IPS-18a (cell line): Measurements from ENCODE around the gene ASPSCR1.

Source experiments
- H3K27ac ChIP-seq: one replicate; pipeline ENCODE4 v1.5.1; 2013; ENCODE audit warnings: low read length
- H3K27me3 ChIP-seq: one replicate; pipeline ENCODE4 v1.6.1; 2013; ENCODE audit warnings: mild to moderate bottlenecking, low read length; ENCODE audit not compliant: control insufficient read depth, insufficient read depth
- H3K36me3 ChIP-seq: one replicate; pipeline ENCODE4 v1.6.1; 2013; ENCODE audit warnings: low read depth, low read length; ENCODE audit not compliant: control insufficient read depth
- H3K4me1 ChIP-seq: one replicate; pipeline ENCODE4 v1.6.1; 2013; ENCODE audit warnings: low read depth, low read length; ENCODE audit not compliant: control insufficient read depth
- H3K4me3 ChIP-seq: one replicate; pipeline ENCODE4 v1.5.1; 2013; ENCODE audit warnings: low read length
- H3K9ac ChIP-seq: one replicate; pipeline ENCODE4 v1.6.1; 2013; ENCODE audit warnings: mild to moderate bottlenecking, low read length, moderate library complexity
- H3K9me3 ChIP-seq: one replicate; pipeline ENCODE4 v1.6.1; 2013; ENCODE audit warnings: low read depth, low read length; ENCODE audit not compliant: control insufficient read depth

The ASPSCR1 gene

GRCh38 chr17:81977211-81977808 lies at the start of gene ASPSCR1:
TSS of gene ASPSCR1 (plus strand) at chr17:81977629. CDS start at chr17:81977647, 18 bp downstream.
- peaks cover 10% of the 10 kb centered on the region for H3K36me3 ChIP-seq
- no peaks in the 10 kb centered on the region for H3K9me3 ChIP-seq
- no peak within 1 kb of the TSS for H3K27ac ChIP-seq
- H3K4me1 ChIP-seq = peaks cover 4% of the 10 kb centered on the region
- peaks cover 21% of the 10 kb centered on the region for H3K27me3 ChIP-seq
- H3K4me3 ChIP-seq = peak within 1 kb of the TSS; percentile 84
- peak within 1 kb of the TSS; percentile 83 for H3K9ac ChIP-seq

- H3K9me3 ChIP-seq = no peaks in the 10 kb centered on the region
- H3K9ac ChIP-seq = peak within 1 kb of the TSS; percentile 66
- no peak within 1 kb of the TSS for H3K27ac ChIP-seq
- H3K4me1 ChIP-seq = peaks cover 28% of the 10 kb centered on the region
- peak within 1 kb of the TSS; percentile 71 for H3K4me3 ChIP-seq
- peaks cover 16% of the 10 kb centered on the region for H3K27me3 ChIP-seq
- peaks cover under 1% of the 10 kb centered on the region for H3K36me3 ChIP-seq
Measured at GRCh38 chr17:81927653-81928543, 49.5 kb upstream of the ASPSCR1 start, which contains the start of gene MAFG. TSS of gene MAFG (minus strand) at chr17:81927735. CDS start at chr17:81923185, 4,550 bp downstream.

GRCh38 chr17:81928544-81929252 lies 48.7 kb upstream of the ASPSCR1 start:
- Histone ChIP-seq H3K9ac (peak overlapping the region; percentile 24), H3K9me3 (no peaks in the 10 kb centered on the region), H3K4me3 (peak overlapping the region; percentile 67), H3K27ac (no peak overlapping the region), H3K27me3 (peaks cover 16% of the 10 kb centered on the region), H3K36me3 (peaks cover 3% of the 10 kb centered on the region), H3K4me1 (peaks cover 23% of the 10 kb centered on the region)

GRCh38 chr17:81929253-81930141 lies 47.9 kb upstream of the ASPSCR1 start:
- no peak overlapping the region for H3K27ac ChIP-seq

GRCh38 chr17:81930142-81931125 lies 47.0 kb upstream of the ASPSCR1 start:
- H3K4me3 ChIP-seq = no peak overlapping the region

More at GRCh38 chr17:81929253-81930141, 47.9 kb upstream of the ASPSCR1 start:
- H3K9ac ChIP-seq = no peak overlapping the region
- peaks cover 15% of the 10 kb centered on the region for H3K4me1 ChIP-seq
- H3K36me3 ChIP-seq = peaks cover 3% of the 10 kb centered on the region
- H3K27me3 ChIP-seq = peaks cover 16% of the 10 kb centered on the region
- no peaks in the 10 kb centered on the region for H3K9me3 ChIP-seq
- no peak overlapping the region for H3K4me3 ChIP-seq

GRCh38 chr17:81931189-81931556 lies 46.3 kb upstream of the ASPSCR1 start:
- Histone ChIP-seq H3K4me3 (no peak overlapping the region), H3K9ac (no peak overlapping the region), H3K4me1 (peaks cover 1% of the 10 kb centered on the region), H3K27me3 (peaks cover 16% of the 10 kb centered on the region), H3K9me3 (no peaks in the 10 kb centered on the region), H3K27ac (no peak overlapping the region), H3K36me3 (peaks cover 3% of the 10 kb centered on the region)

More at GRCh38 chr17:81930142-81931125, 47.0 kb upstream of the ASPSCR1 start:
- Histone ChIP-seq H3K9me3 (no peaks in the 10 kb centered on the region), H3K27me3 (peaks cover 16% of the 10 kb centered on the region), H3K36me3 (peaks cover 3% of the 10 kb centered on the region), H3K27ac (no peak overlapping the region), H3K4me1 (peaks cover 6% of the 10 kb centered on the region), H3K9ac (no peak overlapping the region)

GRCh38 chr17:81931557-81932332 lies 45.7 kb upstream of the ASPSCR1 start:
- H3K9me3 ChIP-seq = no peaks in the 10 kb centered on the region
- no peak overlapping the region for H3K4me3 ChIP-seq
- H3K27ac ChIP-seq = no peak overlapping the region
- no peak overlapping the region for H3K9ac ChIP-seq
- H3K4me1 ChIP-seq = no peaks in the 10 kb centered on the region
- peaks cover 3% of the 10 kb centered on the region for H3K36me3 ChIP-seq
- H3K27me3 ChIP-seq = peaks cover 16% of the 10 kb centered on the region

GRCh38 chr17:81932333-81932983 lies 45.0 kb upstream of the ASPSCR1 start:
- no peaks in the 10 kb centered on the region for H3K9me3 ChIP-seq
- H3K9ac ChIP-seq = no peak overlapping the region
- no peak overlapping the region for H3K27ac ChIP-seq
- no peak overlapping the region for H3K4me3 ChIP-seq
- H3K4me1 ChIP-seq = no peaks in the 10 kb centered on the region
- H3K36me3 ChIP-seq = peaks cover 3% of the 10 kb centered on the region
- H3K27me3 ChIP-seq = peaks cover 16% of the 10 kb centered on the region

- no peaks in the 10 kb centered on the region for H3K4me1 ChIP-seq
Measured at GRCh38 chr17:81933178-81933699, 44.2 kb upstream of the ASPSCR1 start.

More at GRCh38 chr17:81933178-81933699, 44.2 kb upstream of the ASPSCR1 start:
- no peak overlapping the region for H3K4me3 ChIP-seq
- H3K36me3 ChIP-seq = peaks cover 3% of the 10 kb centered on the region
- no peak overlapping the region for H3K9ac ChIP-seq
- H3K27me3 ChIP-seq = peaks cover 20% of the 10 kb centered on the region
- H3K27ac ChIP-seq = no peak overlapping the region
- no peaks in the 10 kb centered on the region for H3K9me3 ChIP-seq
